ENCODE measurements around the gene HDAC4.

HDAC4 gene

GRCh38 chr2:239276851-239277250 is 124.0 kb downstream of the HDAC4 start:
- no peaks in the 10 kb centered on the region for H3K27me3 ChIP-seq (ENCODE audit: insufficient read depth, insufficient read length)
- TF ChIP-seq YY1 (IDR thresholded peaks at IDR 0.05; ENCODE audit: insufficient read depth, insufficient read length) (no peak), SUZ12 (IDR thresholded peaks at IDR 0.05; ENCODE audit: extremely low read depth, insufficient read depth, insufficient read length) (no peak), ZNF274 (IDR thresholded peaks at IDR 0.05; ENCODE audit: low read depth, low read length) (no peak)
- no peaks in the 10 kb centered on the region for H3K9me3 ChIP-seq (ENCODE audit: insufficient read depth, low read length)
- peaks cover 14% of the 10 kb centered on the region for H3K4me1 ChIP-seq (ENCODE audit: insufficient read depth, insufficient read length)
- H3K9ac ChIP-seq (ENCODE audit: insufficient read length, low read depth) = no peak overlapping the region
- H3K36me3 ChIP-seq (ENCODE audit: insufficient read depth, insufficient read length, low read length) = no peaks in the 10 kb centered on the region
- H3K4me3 ChIP-seq (ENCODE audit: insufficient read length, low read depth) = no peak overlapping the region
- DNase-seq (ENCODE audit: low read depth, low spot score) = no peak

- Histone ChIP-seq H3K4me1 (ENCODE audit: insufficient read depth, insufficient read length) (peaks cover 14% of the 10 kb centered on the region), H3K4me3 (ENCODE audit: insufficient read length, low read depth) (no peak overlapping the region), H3K27me3 (ENCODE audit: insufficient read depth, insufficient read length) (no peaks in the 10 kb centered on the region), H3K9me3 (ENCODE audit: insufficient read depth, low read length) (no peaks in the 10 kb centered on the region), H3K9ac (ENCODE audit: insufficient read length, low read depth) (no peak overlapping the region), H3K36me3 (ENCODE audit: insufficient read depth, insufficient read length, low read length) (no peaks in the 10 kb centered on the region)
- no peak for DNase-seq (ENCODE audit: low read depth, low spot score)
- TF ChIP-seq ZNF274 (IDR thresholded peaks at IDR 0.05; ENCODE audit: low read depth, low read length) = no peak
- no peak for TF ChIP-seq SUZ12 (IDR thresholded peaks at IDR 0.05; ENCODE audit: extremely low read depth, insufficient read depth, insufficient read length)
- TF ChIP-seq YY1 (IDR thresholded peaks at IDR 0.05; ENCODE audit: insufficient read depth, insufficient read length) = no peak
Measured at GRCh38 chr2:239275847-239276831, 124.7 kb downstream of the HDAC4 start.

GRCh38 chr2:239275044-239275685 is 125.7 kb downstream of the HDAC4 start:
- H3K9me3 ChIP-seq (ENCODE audit: insufficient read depth, low read length) = no peaks in the 10 kb centered on the region
- TF ChIP-seq SUZ12 (IDR thresholded peaks at IDR 0.05; ENCODE audit: extremely low read depth, insufficient read depth, insufficient read length) = no peak
- TF ChIP-seq ZNF274 (IDR thresholded peaks at IDR 0.05; ENCODE audit: low read depth, low read length) = no peak
- no peak for TF ChIP-seq YY1 (IDR thresholded peaks at IDR 0.05; ENCODE audit: insufficient read depth, insufficient read length)
- no peaks in the 10 kb centered on the region for H3K36me3 ChIP-seq (ENCODE audit: insufficient read depth, insufficient read length, low read length)
- H3K27me3 ChIP-seq (ENCODE audit: insufficient read depth, insufficient read length) = no peaks in the 10 kb centered on the region
- H3K4me1 ChIP-seq (ENCODE audit: insufficient read depth, insufficient read length) = peaks cover 11% of the 10 kb centered on the region
- no peak overlapping the region for H3K4me3 ChIP-seq (ENCODE audit: insufficient read length, low read depth)
- no peak for DNase-seq (ENCODE audit: low read depth, low spot score)
- no peak overlapping the region for H3K9ac ChIP-seq (ENCODE audit: insufficient read length, low read depth)

GRCh38 chr2:239274391-239275043 is 126.3 kb downstream of the HDAC4 start:
- Histone ChIP-seq H3K9me3 (ENCODE audit: insufficient read depth, low read length) (no peaks in the 10 kb centered on the region), H3K4me1 (ENCODE audit: insufficient read depth, insufficient read length) (peaks cover 10% of the 10 kb centered on the region), H3K4me3 (ENCODE audit: insufficient read length, low read depth) (no peak overlapping the region), H3K27me3 (ENCODE audit: insufficient read depth, insufficient read length) (no peaks in the 10 kb centered on the region), H3K9ac (ENCODE audit: insufficient read length, low read depth) (no peak overlapping the region), H3K36me3 (ENCODE audit: insufficient read depth, insufficient read length, low read length) (no peaks in the 10 kb centered on the region)
- no peak for DNase-seq (ENCODE audit: low read depth, low spot score)
- TF ChIP-seq SUZ12 (IDR thresholded peaks at IDR 0.05; ENCODE audit: extremely low read depth, insufficient read depth, insufficient read length) = no peak
- TF ChIP-seq ZNF274 (IDR thresholded peaks at IDR 0.05; ENCODE audit: low read depth, low read length) = no peak
- TF ChIP-seq YY1 (IDR thresholded peaks at IDR 0.05; ENCODE audit: insufficient read depth, insufficient read length) = no peak

- peaks cover 8% of the 10 kb centered on the region for H3K4me1 ChIP-seq (ENCODE audit: insufficient read depth, insufficient read length)
- no peak overlapping the region for H3K9ac ChIP-seq (ENCODE audit: insufficient read length, low read depth)
- H3K36me3 ChIP-seq (ENCODE audit: insufficient read depth, insufficient read length, low read length) = no peaks in the 10 kb centered on the region
- no peak for TF ChIP-seq SUZ12 (IDR thresholded peaks at IDR 0.05; ENCODE audit: extremely low read depth, insufficient read depth, insufficient read length)
- TF ChIP-seq ZNF274 (IDR thresholded peaks at IDR 0.05; ENCODE audit: low read depth, low read length) = no peak
- no peak for TF ChIP-seq YY1 (IDR thresholded peaks at IDR 0.05; ENCODE audit: insufficient read depth, insufficient read length)
- no peaks in the 10 kb centered on the region for H3K27me3 ChIP-seq (ENCODE audit: insufficient read depth, insufficient read length)
- no peak for DNase-seq (ENCODE audit: low read depth, low spot score)
- no peak overlapping the region for H3K4me3 ChIP-seq (ENCODE audit: insufficient read length, low read depth)
- H3K9me3 ChIP-seq (ENCODE audit: insufficient read depth, low read length) = no peaks in the 10 kb centered on the region
Measured at GRCh38 chr2:239273280-239274234, 127.3 kb downstream of the HDAC4 start.

GRCh38 chr2:239272626-239273025 is 128.2 kb downstream of the HDAC4 start:
- no peak for TF ChIP-seq YY1 (IDR thresholded peaks at IDR 0.05; ENCODE audit: insufficient read depth, insufficient read length)
- no peak for TF ChIP-seq SUZ12 (IDR thresholded peaks at IDR 0.05; ENCODE audit: extremely low read depth, insufficient read depth, insufficient read length)
- TF ChIP-seq ZNF274 (IDR thresholded peaks at IDR 0.05; ENCODE audit: low read depth, low read length) = no peak
- Histone ChIP-seq H3K9me3 (ENCODE audit: insufficient read depth, low read length) (no peaks in the 10 kb centered on the region), H3K9ac (ENCODE audit: insufficient read length, low read depth) (no peak overlapping the region), H3K36me3 (ENCODE audit: insufficient read depth, insufficient read length, low read length) (no peaks in the 10 kb centered on the region), H3K4me1 (ENCODE audit: insufficient read depth, insufficient read length) (peaks cover 8% of the 10 kb centered on the region), H3K4me3 (ENCODE audit: insufficient read length, low read depth) (no peak overlapping the region), H3K27me3 (ENCODE audit: insufficient read depth, insufficient read length) (no peaks in the 10 kb centered on the region)
- no peak for DNase-seq (ENCODE audit: low read depth, low spot score)
